ENCODE data around the gene GNG2. TPM values are rescaled to one million over a fixed set of nuclear protein-coding genes. Genes with fewer than 3 reads are reported as not detected.

Gene GNG2
- total RNA-seq, 1 donor from 2014 or later: 56.8 TPM

DNA sequence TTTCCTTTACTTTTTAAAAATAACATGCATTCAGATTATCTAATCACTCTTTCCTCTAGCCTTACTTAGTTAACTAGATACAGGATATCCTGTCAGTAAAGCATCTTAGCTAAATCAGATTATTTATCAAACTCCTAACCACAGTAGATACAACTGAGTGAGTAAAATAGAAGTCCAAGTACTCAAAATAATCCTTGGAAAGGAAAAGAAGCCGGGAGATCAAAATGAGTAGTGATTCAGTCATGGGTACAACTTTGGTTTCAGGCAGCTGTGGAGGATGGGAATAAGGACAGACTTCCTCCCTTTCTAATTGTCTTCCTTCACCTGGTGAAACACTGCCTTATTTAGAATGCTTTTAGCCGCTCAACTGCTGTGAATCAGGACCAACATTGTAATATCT lies 29.4 kb downstream of the GNG2 start:
- Histone ChIP-seq H3K36me3 (no peaks in the 10 kb centered on the region), H3K4me3 (no peak overlapping the region), H3K9ac (no peak overlapping the region), H3K27ac (no peak overlapping the region), H3K4me1 (no peaks in the 10 kb centered on the region), H4K20me1 (ENCODE audit: low read depth) (peaks cover 7% of the 10 kb centered on the region), H2AFZ (replicated peaks) (no peak overlapping the region), H3K79me2 (ENCODE audit: low read depth) (no peaks in the 10 kb centered on the region), H3K9me3 (ENCODE audit: low read depth) (no peaks in the 10 kb centered on the region), H3K4me2 (no peak overlapping the region), H3K27me3 (no peaks in the 10 kb centered on the region), H3F3A (ENCODE audit: low read depth) (no peaks in the 10 kb centered on the region)
- Mint-ChIP-seq H3K27me3 (ENCODE audit: insufficient read depth, low read depth) (peaks cover 2% of the 10 kb centered on the region), H3K4me1 (no peaks in the 10 kb centered on the region), H3K9me3 (no peaks in the 10 kb centered on the region), H3K4me3 (no peak overlapping the region), H3K27ac (no peak overlapping the region), H3K36me3 (peaks cover 3% of the 10 kb centered on the region)
- no peak for DNase-seq (ENCODE audit: low spot score)
- TF ChIP-seq, protein P1, sequence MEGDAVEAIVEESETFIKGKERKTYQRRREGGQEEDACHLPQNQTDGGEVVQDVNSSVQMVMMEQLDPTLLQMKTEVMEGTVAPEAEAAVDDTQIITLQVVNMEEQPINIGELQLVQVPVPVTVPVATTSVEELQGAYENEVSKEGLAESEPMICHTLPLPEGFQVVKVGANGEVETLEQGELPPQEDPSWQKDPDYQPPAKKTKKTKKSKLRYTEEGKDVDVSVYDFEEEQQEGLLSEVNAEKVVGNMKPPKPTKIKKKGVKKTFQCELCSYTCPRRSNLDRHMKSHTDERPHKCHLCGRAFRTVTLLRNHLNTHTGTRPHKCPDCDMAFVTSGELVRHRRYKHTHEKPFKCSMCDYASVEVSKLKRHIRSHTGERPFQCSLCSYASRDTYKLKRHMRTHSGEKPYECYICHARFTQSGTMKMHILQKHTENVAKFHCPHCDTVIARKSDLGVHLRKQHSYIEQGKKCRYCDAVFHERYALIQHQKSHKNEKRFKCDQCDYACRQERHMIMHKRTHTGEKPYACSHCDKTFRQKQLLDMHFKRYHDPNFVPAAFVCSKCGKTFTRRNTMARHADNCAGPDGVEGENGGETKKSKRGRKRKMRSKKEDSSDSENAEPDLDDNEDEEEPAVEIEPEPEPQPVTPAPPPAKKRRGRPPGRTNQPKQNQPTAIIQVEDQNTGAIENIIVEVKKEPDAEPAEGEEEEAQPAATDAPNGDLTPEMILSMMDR (IDR thresholded peaks at IDR 0.05): no peak
- TF ChIP-seq EZH2phosphoT487 (IDR thresholded peaks at IDR 0.05) (no peak), EZH2 (IDR thresholded peaks at IDR 0.05) (no peak)

DNA sequence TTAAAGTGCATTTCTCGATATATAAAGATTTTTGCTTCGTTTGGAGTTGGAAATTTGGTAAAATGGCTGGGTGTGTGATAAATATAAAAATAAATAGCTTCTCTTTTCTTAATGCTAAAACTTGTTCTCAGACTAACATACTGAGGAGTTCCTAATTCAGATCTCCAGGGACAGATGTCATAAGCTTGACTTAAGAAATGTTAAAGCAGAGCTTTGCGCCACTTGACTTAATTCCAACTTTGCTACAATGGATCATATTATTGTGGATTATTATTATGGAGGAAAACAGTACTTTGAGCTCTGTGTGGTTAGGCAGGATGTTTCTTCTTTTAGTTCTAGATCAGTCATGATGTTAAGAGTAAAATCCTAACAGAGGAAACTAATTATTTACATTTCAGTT lies 33.8 kb downstream of the GNG2 start:
- H3K27me3 ChIP-seq: no peaks in the 10 kb centered on the region
- Mint-ChIP-seq H3K36me3 (peaks cover 7% of the 10 kb centered on the region), H3K27ac (no peak overlapping the region), H3K9me3 (no peaks in the 10 kb centered on the region), H3K27me3 (ENCODE audit: insufficient read depth, low read depth) (peaks cover 2% of the 10 kb centered on the region), H3K4me3 (no peak overlapping the region), H3K4me1 (no peaks in the 10 kb centered on the region)
- H3K9me3 ChIP-seq (ENCODE audit: low read depth): no peaks in the 10 kb centered on the region
- TF ChIP-seq EZH2phosphoT487 (IDR thresholded peaks at IDR 0.05) (no peak), EZH2 (IDR thresholded peaks at IDR 0.05) (no peak)
- TF ChIP-seq, protein P1 (IDR thresholded peaks at IDR 0.05): no peak
- DNase-seq (ENCODE audit: low spot score): no peak
- H2AFZ ChIP-seq (replicated peaks): no peak overlapping the region
- H3K4me2 ChIP-seq: no peak overlapping the region
- no peaks in the 10 kb centered on the region for H3F3A ChIP-seq (ENCODE audit: low read depth)
- no peak overlapping the region for H3K27ac ChIP-seq
- no peaks in the 10 kb centered on the region for H3K36me3 ChIP-seq
- no peak overlapping the region for H3K4me3 ChIP-seq
- no peaks in the 10 kb centered on the region for H3K79me2 ChIP-seq (ENCODE audit: low read depth)
- no peaks in the 10 kb centered on the region for H4K20me1 ChIP-seq (ENCODE audit: low read depth)
- no peaks in the 10 kb centered on the region for H3K4me1 ChIP-seq
- H3K9ac ChIP-seq: no peak overlapping the region

DNA sequence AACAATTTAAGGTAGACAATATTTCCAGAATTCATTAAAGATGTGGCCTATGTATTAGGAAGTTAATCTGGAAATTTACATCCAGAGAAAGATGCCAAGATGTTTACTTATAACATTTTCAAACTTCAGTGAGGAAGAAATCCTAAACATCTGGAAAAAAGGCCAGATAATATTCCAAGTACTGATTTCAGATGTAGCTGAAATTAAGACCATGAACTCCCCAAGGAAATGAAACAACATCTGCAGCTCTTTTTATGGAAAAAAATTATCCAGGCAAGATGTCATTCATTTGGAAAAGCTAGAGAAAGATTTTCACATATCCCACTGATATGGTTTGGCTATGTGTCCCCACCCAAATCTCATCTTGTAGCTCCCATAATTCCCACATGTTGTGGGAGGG lies 35.0 kb downstream of the GNG2 start:
- no peak overlapping the region for H3K9ac ChIP-seq
- no peaks in the 10 kb centered on the region for H3K27me3 ChIP-seq
- no peak overlapping the region for H3K27ac ChIP-seq
- no peak for DNase-seq (ENCODE audit: low spot score)
- no peaks in the 10 kb centered on the region for H3K9me3 ChIP-seq (ENCODE audit: low read depth)
- no peaks in the 10 kb centered on the region for H3K4me1 Mint-ChIP-seq
- H4K20me1 ChIP-seq (ENCODE audit: low read depth): no peaks in the 10 kb centered on the region
- no peak overlapping the region for H3K27ac Mint-ChIP-seq
- no peaks in the 10 kb centered on the region for H3K9me3 Mint-ChIP-seq
- H3K27me3 Mint-ChIP-seq (ENCODE audit: insufficient read depth, low read depth): peaks cover 2% of the 10 kb centered on the region
- no peaks in the 10 kb centered on the region for H3F3A ChIP-seq (ENCODE audit: low read depth)
- H3K4me3 Mint-ChIP-seq: no peak overlapping the region
- no peaks in the 10 kb centered on the region for H3K4me1 ChIP-seq
- H3K79me2 ChIP-seq (ENCODE audit: low read depth): no peaks in the 10 kb centered on the region
- no peak overlapping the region for H2AFZ ChIP-seq (replicated peaks)
- H3K36me3 Mint-ChIP-seq: peaks cover 7% of the 10 kb centered on the region
- H3K4me2 ChIP-seq: no peak overlapping the region
- H3K36me3 ChIP-seq: no peaks in the 10 kb centered on the region
- TF ChIP-seq EZH2 (IDR thresholded peaks at IDR 0.05) (no peak), EZH2phosphoT487 (IDR thresholded peaks at IDR 0.05) (no peak)
- TF ChIP-seq, protein P1 (IDR thresholded peaks at IDR 0.05): no peak
- no peak overlapping the region for H3K4me3 ChIP-seq

Measured in neural progenitor cell (in vitro differentiated cells).